HG03280 (cell line): ENCODE data around the gene MC1R.
"Not testable (repeated sequence)": the region's sequence is repeated elsewhere in the genome, so short reads cannot be mapped to it uniquely, and the experiment has no call there.

Source experiments
- ATAC-seq: cut with Tn5 transposase; IDR thresholded peaks from one replicate; pipeline ENCODE4 v1.9.1; 2021; ENCODE audit warnings: mild to moderate bottlenecking, moderate library complexity; ENCODE audit not compliant: unreplicated experiment

Gene MC1R

DNA sequence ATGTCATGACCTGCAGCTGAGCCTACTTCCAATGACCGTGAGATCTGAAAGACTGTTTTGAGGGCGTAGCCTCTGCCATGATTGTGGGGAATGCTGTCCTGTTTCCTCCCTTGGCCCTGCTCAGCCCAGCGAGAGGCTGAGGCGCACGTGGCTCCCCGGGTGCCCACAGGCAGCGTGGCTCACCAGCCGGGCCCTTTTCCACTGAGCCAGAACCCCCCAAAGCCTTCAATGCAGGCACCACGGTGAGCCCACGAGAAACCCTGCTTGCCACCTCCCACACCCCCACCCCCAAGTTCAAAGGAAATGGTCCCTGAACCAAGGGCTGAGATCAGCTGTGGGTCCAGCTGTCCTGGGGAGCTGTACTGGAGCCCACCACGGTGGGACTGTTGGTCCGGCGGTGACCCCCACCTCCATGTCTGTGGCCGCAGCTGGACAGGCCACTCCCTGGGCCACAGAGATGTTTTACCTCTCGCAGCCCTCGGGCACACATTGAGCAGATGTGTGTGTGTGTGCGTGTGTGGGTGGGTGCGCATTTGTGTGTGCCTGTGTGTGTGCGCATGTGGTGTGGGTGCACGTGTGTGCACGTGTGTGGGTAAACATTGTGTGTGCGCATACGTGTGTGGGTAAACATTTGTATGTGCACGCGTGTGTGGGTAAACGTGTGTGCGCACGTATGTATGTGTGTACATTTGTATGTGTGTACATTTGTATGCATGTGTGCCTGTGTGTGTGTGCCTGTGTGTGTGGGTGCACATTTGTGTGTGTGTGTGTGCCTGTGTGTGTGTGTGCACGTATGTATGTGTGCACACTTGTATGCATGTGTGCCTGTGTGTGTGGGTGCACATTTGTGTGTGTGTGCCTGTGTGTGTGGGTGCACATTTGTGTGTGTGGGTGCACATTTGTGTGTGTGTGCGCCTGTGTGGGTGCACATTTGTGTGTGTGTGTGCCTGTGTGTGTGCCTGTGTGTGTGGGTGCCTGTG is 5.0 kb upstream of the MC1R start:
- no peak for ATAC-seq

DNA sequence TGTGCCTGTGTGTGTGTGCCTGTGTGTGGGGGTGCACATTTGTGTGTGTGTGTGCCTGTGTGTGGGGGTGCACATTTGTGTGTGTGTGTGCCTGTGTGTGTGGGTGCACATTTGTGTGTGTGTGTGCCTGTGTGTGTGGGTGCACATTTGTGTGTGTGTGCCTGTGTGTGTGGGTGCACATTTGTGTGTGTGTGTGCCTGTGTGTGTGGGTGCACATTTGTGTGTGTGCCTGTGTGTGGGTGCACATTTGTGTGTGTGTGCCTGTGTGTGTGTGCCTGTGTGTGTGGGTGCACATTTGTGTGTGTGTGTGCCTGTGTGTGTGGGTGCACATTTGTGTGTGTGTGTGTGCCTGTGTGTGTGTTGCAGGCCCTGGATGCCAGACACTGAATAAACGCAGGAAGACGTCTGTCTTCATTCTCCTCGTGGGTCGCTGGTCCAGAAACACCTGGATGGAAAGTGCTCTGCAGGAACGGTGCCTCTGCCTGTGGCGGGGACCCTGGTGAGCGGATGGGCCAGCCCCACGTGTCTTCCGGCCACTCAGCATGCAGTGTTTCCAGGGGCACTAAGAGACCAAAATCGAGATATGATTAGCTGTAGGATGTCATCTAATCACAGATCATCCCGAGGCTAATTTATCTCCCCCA is 3.9 kb upstream of the MC1R start:
- not testable (repeated sequence) for ATAC-seq

- ATAC-seq, result no peak
Measured at GRCh38 chr16:89915303-89916232, 3.1 kb upstream of the MC1R start.

GRCh38 chr16:89917773-89918452 is 749 bp upstream of the MC1R start:
- peak; percentile 79 for ATAC-seq

DNA sequence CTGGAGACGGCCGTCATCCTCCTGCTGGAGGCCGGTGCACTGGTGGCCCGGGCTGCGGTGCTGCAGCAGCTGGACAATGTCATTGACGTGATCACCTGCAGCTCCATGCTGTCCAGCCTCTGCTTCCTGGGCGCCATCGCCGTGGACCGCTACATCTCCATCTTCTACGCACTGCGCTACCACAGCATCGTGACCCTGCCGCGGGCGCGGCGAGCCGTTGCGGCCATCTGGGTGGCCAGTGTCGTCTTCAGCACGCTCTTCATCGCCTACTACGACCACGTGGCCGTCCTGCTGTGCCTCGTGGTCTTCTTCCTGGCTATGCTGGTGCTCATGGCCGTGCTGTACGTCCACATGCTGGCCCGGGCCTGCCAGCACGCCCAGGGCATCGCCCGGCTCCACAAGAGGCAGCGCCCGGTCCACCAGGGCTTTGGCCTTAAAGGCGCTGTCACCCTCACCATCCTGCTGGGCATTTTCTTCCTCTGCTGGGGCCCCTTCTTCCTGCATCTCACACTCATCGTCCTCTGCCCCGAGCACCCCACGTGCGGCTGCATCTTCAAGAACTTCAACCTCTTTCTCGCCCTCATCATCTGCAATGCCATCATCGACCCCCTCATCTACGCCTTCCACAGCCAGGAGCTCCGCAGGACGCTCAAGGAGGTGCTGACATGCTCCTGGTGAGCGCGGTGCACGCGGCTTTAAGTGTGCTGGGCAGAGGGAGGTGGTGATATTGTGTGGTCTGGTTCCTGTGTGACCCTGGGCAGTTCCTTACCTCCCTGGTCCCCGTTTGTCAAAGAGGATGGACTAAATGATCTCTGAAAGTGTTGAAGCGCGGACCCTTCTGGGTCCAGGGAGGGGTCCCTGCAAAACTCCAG is 1.1 kb downstream of the MC1R start:
- ATAC-seq, result no peak

DNA sequence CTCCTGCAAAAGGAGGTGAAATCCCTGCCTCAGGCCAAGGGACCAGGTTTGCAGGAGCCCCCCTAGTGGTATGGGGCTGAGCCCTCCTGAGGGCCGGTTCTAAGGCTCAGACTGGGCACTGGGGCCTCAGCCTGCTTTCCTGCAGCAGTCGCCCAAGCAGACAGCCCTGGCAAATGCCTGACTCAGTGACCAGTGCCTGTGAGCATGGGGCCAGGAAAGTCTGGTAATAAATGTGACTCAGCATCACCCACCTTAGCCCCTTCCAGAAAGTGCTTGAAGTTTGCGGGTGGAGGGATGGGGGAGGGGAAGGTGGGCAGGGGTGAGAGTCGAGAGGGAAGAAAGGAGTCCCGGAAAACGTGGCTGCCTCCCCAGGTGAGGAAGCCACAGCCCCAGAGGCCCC is 2.1 kb downstream of the MC1R start:
- no peak for ATAC-seq

GRCh38 chr16:89921131-89921701 is 2.6 kb downstream of the MC1R start:
- ATAC-seq, result no peak

GRCh38 chr16:89921702-89922476 is 3.2 kb downstream of the MC1R start:
- ATAC-seq, result no peak

GRCh38 chr16:89922477-89922883 is 3.8 kb downstream of the MC1R start:
- no peak for ATAC-seq

DNA sequence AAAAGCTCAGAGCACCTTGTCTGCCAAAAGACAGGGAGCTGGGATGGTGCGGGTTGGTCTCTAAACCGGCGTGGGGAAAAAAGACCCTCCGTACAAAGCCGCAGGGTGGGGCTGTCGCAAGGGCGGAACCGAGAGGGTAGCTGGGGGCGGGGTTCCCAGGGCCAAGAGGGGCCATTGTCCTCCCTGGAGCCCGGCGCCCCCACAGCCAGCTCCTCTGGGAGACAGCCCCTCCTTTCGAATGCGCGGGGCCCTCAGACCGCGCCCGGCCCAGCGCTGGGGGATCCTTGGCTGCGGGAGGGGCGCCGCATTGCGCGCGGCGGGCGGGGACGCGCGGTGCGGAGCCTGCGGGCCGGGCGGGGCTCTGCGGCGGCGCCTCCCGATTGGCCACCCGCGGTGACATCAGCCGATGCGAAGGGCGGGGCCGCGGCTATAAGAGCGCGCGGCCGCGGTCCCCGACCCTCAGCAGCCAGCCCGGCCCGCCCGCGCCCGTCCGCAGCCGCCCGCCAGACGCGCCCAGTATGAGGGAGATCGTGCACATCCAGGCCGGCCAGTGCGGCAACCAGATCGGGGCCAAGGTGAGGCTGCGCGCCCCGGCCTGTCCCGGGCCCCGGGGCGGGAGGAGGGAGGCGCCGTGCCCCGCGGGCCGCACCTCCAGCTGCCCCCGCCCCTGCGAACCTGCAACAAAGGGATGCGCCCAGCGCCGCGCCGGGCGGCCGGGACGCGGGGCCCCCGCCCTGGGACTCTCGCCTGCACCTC is 4.4 kb downstream of the MC1R start, which contains the start of gene TUBB3:
TSS of gene TUBB3 (plus strand) at position 459 of the 756 bp plus-strand sequence. CDS start at position 519, 60 bp downstream.
- ATAC-seq, result peak; percentile 46

- no peak for ATAC-seq
Measured at GRCh38 chr16:89923640-89924296, 5.1 kb downstream of the MC1R start.

DNA sequence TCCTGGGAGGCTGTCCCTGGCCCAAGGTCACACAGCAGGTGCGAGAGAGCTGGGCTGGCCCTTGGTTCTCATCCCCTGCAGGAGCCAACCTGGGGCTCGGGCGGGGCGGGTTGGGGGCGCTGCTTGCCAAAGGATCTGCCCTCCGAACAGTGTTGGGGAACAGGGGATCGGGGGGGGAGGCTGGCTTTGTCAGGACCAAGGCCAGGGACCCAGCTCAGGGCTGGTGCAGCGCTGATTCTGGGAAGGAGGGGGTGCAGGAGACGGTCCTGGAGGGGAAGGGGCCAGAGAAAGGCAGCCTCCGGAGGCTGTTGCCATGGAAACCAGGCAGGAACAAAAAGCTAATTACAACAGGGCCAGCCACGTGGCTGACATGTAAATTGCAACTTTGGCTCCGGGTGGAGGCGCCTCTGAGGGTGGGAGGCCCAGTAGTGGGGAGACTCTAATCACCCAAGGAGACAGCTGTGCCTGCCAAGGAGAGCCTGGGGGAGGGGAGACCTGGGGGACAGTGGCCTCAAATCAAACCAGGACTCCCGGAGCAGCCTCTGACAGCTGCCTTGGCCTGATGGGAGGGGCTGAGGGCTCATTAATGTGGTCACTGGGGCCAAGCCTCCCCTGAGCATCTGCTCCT is 5.7 kb downstream of the MC1R start:
- no peak for ATAC-seq

GRCh38 chr16:89924925-89925307 is 6.3 kb downstream of the MC1R start:
- ATAC-seq, result no peak

GRCh38 chr16:89925596-89926079 is 7.0 kb downstream of the MC1R start:
- ATAC-seq, result no peak

DNA sequence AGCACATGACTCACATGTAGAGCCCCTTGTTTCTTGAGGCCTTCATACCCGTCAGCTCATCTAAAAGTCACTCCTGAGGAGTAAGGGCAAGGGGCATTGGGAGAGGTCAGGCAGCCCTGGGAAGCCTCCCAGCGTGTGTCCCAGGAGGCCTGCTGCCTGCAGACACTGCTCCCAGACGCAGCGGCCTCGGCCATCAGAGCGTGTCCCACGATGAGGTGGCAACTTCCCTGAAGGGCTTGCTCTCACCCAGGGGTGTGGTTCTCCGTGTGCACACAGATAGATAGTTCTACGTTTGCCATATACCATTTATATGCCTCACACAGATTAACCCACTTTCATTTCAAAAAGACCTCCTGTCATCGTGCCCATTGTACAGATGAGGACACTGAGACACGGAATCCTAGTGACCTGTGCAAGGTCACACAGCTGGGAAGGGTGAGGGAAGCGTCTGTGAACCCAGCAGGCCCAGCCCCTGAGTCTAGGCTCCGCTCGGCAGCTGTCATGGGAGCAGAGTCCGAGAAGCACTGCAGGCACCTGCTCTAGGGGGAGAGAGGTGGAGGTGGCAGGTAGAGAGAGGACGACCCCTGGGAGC is 12.7 kb downstream of the MC1R start:
- ATAC-seq, result no peak

DNA sequence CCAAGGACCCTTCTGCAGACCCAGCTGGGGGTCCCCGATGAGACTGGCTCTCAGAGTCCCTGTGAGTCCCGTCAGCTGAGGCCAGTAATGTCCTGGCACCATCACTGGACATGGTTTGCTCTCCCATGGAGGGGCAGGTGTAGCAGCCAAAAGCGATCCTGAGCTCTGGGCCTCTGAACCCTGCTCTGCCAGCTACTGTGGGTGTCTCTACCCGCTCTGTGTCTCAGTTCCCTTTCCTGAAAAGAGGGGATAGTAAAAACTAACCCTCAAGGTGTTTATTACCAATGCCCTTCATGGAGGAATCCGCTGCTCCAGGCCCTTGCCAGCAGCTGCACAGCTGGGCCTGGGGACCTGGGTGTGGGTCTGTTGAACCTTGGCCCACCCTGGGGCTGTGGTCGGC is 13.3 kb downstream of the MC1R start:
- ATAC-seq, result no peak
